ENCODE measurements around the gene ALK. TPM values are rescaled to one million over a fixed set of nuclear protein-coding genes. Genes with fewer than 3 reads are reported as not detected.

Gene ALK
- polyA plus RNA-seq, 2 of the 4 experiments (the other 2 are of a cell fraction), result not detected

DNA sequence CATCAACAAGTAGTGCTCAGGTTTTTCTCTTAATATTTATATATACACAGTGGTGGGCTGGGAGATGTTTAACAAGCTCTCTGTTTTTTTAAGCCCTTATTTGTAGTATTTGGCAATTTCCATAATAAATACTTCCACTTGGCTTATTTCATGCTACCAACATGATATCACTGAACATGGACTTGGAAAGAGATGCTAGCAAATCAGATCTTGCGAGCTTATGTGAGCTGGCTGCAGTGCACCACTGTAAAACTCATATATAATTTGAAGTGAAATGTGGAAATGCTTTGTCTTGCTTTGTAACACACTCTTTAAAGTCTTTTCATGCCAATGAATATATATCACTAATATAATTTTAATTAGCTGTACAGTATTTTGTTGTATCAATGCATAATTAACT lies 155.7 kb downstream of the ALK start:
- Histone ChIP-seq H3K4me2 (no peak overlapping the region), H3K27ac (no peak overlapping the region), H3K4me3 (no peak overlapping the region), H3K9me3 (no peaks in the 10 kb centered on the region), H3K4me1 (no peaks in the 10 kb centered on the region)
- ChIA-PET CTCF (interaction anchor here (1.3 kb wide), 1 partner anchor 13 kb away, joined by 3 read pairs; no protein-coding TSS in a partner anchor), POLR2A (no interaction called here)
- TF ChIP-seq ZFP36 (IDR thresholded peaks at IDR 0.05; ENCODE audit: borderline replicate concordance, partially characterized antibody) (no peak), ZSCAN20 (CRISPR knock-in tag; IDR thresholded peaks at IDR 0.05) (no peak), RNF2 (IDR thresholded peaks at IDR 0.05; ENCODE audit: borderline replicate concordance, low read depth) (no peak), HOXB5 (CRISPR knock-in tag; IDR thresholded peaks at IDR 0.05) (no peak), NFE2L2 (conservative IDR thresholded peaks at IDR 0.05; ENCODE audit: low read length) (no peak), CBX2 (IDR thresholded peaks at IDR 0.05; ENCODE audit: borderline replicate concordance, low read depth) (no peak), SREBF2 (IDR thresholded peaks at IDR 0.05) (no peak), CHD4 (IDR thresholded peaks at IDR 0.05; ENCODE audit: borderline replicate concordance) (no peak), RFX5 (IDR thresholded peaks at IDR 0.05) (no peak), FOXS1 (CRISPR knock-in tag; IDR thresholded peaks at IDR 0.05) (no peak), SMC3 (IDR thresholded peaks at IDR 0.05) (no peak), TFCP2L1 (CRISPR knock-in tag; IDR thresholded peaks at IDR 0.05) (no peak), KDM1A (IDR thresholded peaks at IDR 0.05; ENCODE audit: low read depth) (no peak), KDM5A (IDR thresholded peaks at IDR 0.05) (no peak)
- TF ChIP-seq, protein P1, sequence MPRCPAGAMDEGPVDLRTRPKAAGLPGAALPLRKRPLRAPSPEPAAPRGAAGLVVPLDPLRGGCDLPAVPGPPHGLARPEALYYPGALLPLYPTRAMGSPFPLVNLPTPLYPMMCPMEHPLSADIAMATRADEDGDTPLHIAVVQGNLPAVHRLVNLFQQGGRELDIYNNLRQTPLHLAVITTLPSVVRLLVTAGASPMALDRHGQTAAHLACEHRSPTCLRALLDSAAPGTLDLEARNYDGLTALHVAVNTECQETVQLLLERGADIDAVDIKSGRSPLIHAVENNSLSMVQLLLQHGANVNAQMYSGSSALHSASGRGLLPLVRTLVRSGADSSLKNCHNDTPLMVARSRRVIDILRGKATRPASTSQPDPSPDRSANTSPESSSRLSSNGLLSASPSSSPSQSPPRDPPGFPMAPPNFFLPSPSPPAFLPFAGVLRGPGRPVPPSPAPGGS (IDR thresholded peaks at IDR 0.05), result no peak
- TF ChIP-seq, protein P2, sequence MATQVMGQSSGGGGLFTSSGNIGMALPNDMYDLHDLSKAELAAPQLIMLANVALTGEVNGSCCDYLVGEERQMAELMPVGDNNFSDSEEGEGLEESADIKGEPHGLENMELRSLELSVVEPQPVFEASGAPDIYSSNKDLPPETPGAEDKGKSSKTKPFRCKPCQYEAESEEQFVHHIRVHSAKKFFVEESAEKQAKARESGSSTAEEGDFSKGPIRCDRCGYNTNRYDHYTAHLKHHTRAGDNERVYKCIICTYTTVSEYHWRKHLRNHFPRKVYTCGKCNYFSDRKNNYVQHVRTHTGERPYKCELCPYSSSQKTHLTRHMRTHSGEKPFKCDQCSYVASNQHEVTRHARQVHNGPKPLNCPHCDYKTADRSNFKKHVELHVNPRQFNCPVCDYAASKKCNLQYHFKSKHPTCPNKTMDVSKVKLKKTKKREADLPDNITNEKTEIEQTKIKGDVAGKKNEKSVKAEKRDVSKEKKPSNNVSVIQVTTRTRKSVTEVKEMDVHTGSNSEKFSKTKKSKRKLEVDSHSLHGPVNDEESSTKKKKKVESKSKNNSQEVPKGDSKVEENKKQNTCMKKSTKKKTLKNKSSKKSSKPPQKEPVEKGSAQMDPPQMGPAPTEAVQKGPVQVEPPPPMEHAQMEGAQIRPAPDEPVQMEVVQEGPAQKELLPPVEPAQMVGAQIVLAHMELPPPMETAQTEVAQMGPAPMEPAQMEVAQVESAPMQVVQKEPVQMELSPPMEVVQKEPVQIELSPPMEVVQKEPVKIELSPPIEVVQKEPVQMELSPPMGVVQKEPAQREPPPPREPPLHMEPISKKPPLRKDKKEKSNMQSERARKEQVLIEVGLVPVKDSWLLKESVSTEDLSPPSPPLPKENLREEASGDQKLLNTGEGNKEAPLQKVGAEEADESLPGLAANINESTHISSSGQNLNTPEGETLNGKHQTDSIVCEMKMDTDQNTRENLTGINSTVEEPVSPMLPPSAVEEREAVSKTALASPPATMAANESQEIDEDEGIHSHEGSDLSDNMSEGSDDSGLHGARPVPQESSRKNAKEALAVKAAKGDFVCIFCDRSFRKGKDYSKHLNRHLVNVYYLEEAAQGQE (IDR thresholded peaks at IDR 0.05), result no peak
- DNase-seq (ENCODE audit: low read depth in 1 of 2, low spot score in 1 of 2), result no peak
- no peak for FAIRE-seq
- ATAC-seq, result no peak
- WGBS (ENCODE audit: missing lambda C conversion rate), result 25% methylated on average over 1 of the region's 1 CpG

DNA sequence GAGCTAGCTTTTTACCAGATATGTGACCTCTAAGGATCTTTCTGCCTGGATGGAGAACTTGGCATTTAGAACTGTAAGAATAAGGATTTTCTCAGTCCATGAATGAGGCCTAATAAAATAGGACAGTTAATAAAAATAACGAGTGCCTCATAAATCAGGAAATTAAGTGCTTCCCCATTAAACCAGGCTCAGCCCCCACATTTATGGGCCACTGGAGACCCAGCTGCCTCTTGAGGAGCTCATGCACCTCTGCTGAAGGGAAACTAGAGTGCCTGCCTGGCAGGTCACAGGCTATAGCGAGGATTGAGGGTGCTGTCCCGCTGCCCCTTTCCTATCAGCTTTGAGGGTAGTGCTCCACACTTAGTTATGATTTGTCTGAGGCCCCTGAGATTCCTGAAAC lies 158.0 kb downstream of the ALK start:
- FAIRE-seq (no peak), DNase-seq (ENCODE audit: low read depth in 1 of 2, low spot score in 1 of 2) (no peak), ATAC-seq (no peak)
- ChIA-PET CTCF (interaction anchor here (0.6 to 1.2 kb wide), 3 partner anchors 9 to 746 kb away, joined by 3 to 4 read pairs (median 4); no protein-coding TSS in a partner anchor), POLR2A (no interaction called here)
- Histone ChIP-seq H3K4me3 (no peak overlapping the region), H3K4me2 (no peak overlapping the region), H3K4me1 (no peaks in the 10 kb centered on the region), H3K27ac (no peak overlapping the region), H3K9me3 (no peaks in the 10 kb centered on the region)
- 8% methylated on average over 3 of the region's 3 CpGs for WGBS (ENCODE audit: missing lambda C conversion rate)
- no peak for TF ChIP-seq RFX5 (IDR thresholded peaks at IDR 0.05)
- no peak for TF ChIP-seq HOXA7 (CRISPR knock-in tag; IDR thresholded peaks at IDR 0.05)
- TF ChIP-seq CEBPB (IDR thresholded peaks at IDR 0.05), result no peak
- TF ChIP-seq ZC3H11A (IDR thresholded peaks at IDR 0.05), result no peak
- no peak for TF ChIP-seq HEYL (CRISPR knock-in tag; IDR thresholded peaks at IDR 0.05)
- TF ChIP-seq, protein P2 (IDR thresholded peaks at IDR 0.05), result no peak
- no peak for TF ChIP-seq MAZ (IDR thresholded peaks at IDR 0.05; ENCODE audit: borderline replicate concordance, low read depth, low read length)
- TF ChIP-seq TP53 (CRISPR knock-in tag; IDR thresholded peaks at IDR 0.05), result no peak
- no peak for TF ChIP-seq RNF2 (IDR thresholded peaks at IDR 0.05; ENCODE audit: borderline replicate concordance, low read depth)
- TF ChIP-seq ZSCAN20 (CRISPR knock-in tag; IDR thresholded peaks at IDR 0.05), result no peak
- no peak for TF ChIP-seq MYC (IDR thresholded peaks at IDR 0.05; ENCODE audit: borderline replicate concordance, low read length)
- TF ChIP-seq ZFP36 (IDR thresholded peaks at IDR 0.05; ENCODE audit: borderline replicate concordance, partially characterized antibody), result no peak
- no peak for TF ChIP-seq SREBF2 (IDR thresholded peaks at IDR 0.05)
- no peak for TF ChIP-seq RARB (CRISPR knock-in tag; IDR thresholded peaks at IDR 0.05)
- TF ChIP-seq, protein P3, sequence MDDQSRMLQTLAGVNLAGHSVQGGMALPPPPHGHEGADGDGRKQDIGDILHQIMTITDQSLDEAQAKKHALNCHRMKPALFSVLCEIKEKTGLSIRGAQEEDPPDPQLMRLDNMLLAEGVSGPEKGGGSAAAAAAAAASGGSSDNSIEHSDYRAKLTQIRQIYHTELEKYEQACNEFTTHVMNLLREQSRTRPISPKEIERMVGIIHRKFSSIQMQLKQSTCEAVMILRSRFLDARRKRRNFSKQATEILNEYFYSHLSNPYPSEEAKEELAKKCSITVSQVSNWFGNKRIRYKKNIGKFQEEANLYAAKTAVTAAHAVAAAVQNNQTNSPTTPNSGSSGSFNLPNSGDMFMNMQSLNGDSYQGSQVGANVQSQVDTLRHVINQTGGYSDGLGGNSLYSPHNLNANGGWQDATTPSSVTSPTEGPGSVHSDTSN (IDR thresholded peaks at IDR 0.05), result no peak
- TF ChIP-seq CBX2 (IDR thresholded peaks at IDR 0.05; ENCODE audit: borderline replicate concordance, low read depth), result no peak
- TF ChIP-seq PHF8 (IDR thresholded peaks at IDR 0.05; ENCODE audit: borderline replicate concordance, low read depth), result no peak
- no peak for TF ChIP-seq EHMT2 (IDR thresholded peaks at IDR 0.05; ENCODE audit: low read depth)
- TF ChIP-seq SMC3 (IDR thresholded peaks at IDR 0.05), result no peak

All from A549 (cell line).